Measurements from ENCODE around the gene PIGT.

- TF ChIP-seq CTCF (IDR thresholded peaks at IDR 0.05 in 2 of 3, conservative IDR thresholded peaks at IDR 0.05 in 1 of 3; ENCODE audit: borderline replicate concordance in 1 of 3, insufficient read depth in 1 of 3, low read depth in 2 of 3, low read length in 2 of 3) (no peak), EZH2 (IDR thresholded peaks at IDR 0.05) (no peak), SIN3A (IDR thresholded peaks at IDR 0.05; ENCODE audit: low read depth) (no peak), POLR2A (IDR thresholded peaks at IDR 0.05; ENCODE audit: borderline replicate concordance, extremely low read depth, insufficient read depth, insufficient read length) (no peak), POLR2AphosphoS5 (IDR thresholded peaks at IDR 0.05; ENCODE audit: low read depth, low read length) (no peak), RAD21 (IDR thresholded peaks at IDR 0.05; ENCODE audit: low read depth) (no peak), MAX (IDR thresholded peaks at IDR 0.05) (no peak), CBX3 (IDR thresholded peaks at IDR 0.05; ENCODE audit: low read depth) (no peak)
Measured at GRCh38 chr20:45370571-45371160, 45.3 kb upstream of the PIGT start.
